IMR-90 (cell line): ENCODE measurements around the gene VEPH1. TPM values are rescaled to one million over a fixed set of nuclear protein-coding genes. Genes with fewer than 3 reads are reported as not detected.
A peak's percentile ranks its signal among the peaks of the same experiment; 100 is the strongest.

Experiments
- ATAC-seq: fragments of 200-7000 bp; cut with Tn5 transposase; 2 replicates; pipeline ENCODE4 v1.9.1; 2020; ENCODE audit warnings: low read depth, mild to moderate bottlenecking, moderate library complexity
- BruUV-seq: library from RNA; stranded (reverse); fragments of 400-500 nt; replicated peaks from 2 replicates; lab custom pipeline; 2021; lab: Mats Ljungman, UMichigan
- CTCF ChIA-PET: fragments of 300-600 bp; formaldehyde crosslinking; extraction: SDS; loops from one replicate; lab custom pipeline; 2021; ENCODE audit warnings: antibody characterized with exemption; lab: Yijun Ruan, JAX
- POLR2A ChIA-PET: fragments of 300-600 bp; sonication (Branson Sonifier 250); formaldehyde crosslinking; loops from one replicate; lab custom pipeline; 2022; ENCODE audit warnings: antibody characterized with exemption; ENCODE audit not compliant: unreplicated experiment; lab: Charles Lee
- DNase-seq: peaks from one replicate; pipeline ENCODE4 v3.0.0; 2013
- H2AFZ ChIP-seq: replicated peaks from 2 replicates; pipeline ENCODE3; 2013; ENCODE audit warnings: low read length, mild to moderate bottlenecking; ENCODE audit not compliant: poor library complexity
- H2AK5ac ChIP-seq: 2 replicates; pipeline ENCODE4 v1.6.1; 2013; ENCODE audit warnings: low read depth, low read length, inconsistent platforms
- H2AK9ac ChIP-seq: replicated peaks from 2 replicates; pipeline ENCODE3; 2013; ENCODE audit warnings: mild to moderate bottlenecking, low read depth, low read length, moderate library complexity; ENCODE audit not compliant: poor library complexity
- H2BK120ac ChIP-seq: 2 replicates; pipeline ENCODE4 v1.6.1; 2013; ENCODE audit warnings: low read depth, low read length, inconsistent platforms
- H2BK15ac ChIP-seq: 3 replicates; pipeline ENCODE4 v1.6.1; 2013; ENCODE audit warnings: low read depth, low read length, inconsistent platforms
- H2BK20ac ChIP-seq: 2 replicates; pipeline ENCODE4 v1.6.1; 2013; ENCODE audit warnings: low read depth, mild to moderate bottlenecking, inconsistent platforms, low read length, moderate library complexity
- H2BK5ac ChIP-seq: 2 replicates; pipeline ENCODE4 v1.6.1; 2013; ENCODE audit warnings: mild to moderate bottlenecking, low read depth, low read length, inconsistent platforms; ENCODE audit not compliant: poor library complexity, severe bottlenecking
- H3K14ac ChIP-seq: replicated peaks from 2 replicates; pipeline ENCODE4 v1.6.1; 2013; ENCODE audit warnings: low read depth, low read length, inconsistent platforms
- H3K18ac ChIP-seq: 2 replicates; pipeline ENCODE4 v1.6.1; 2013; ENCODE audit warnings: low read depth, low read length, control low read depth
- H3K23ac ChIP-seq: 2 replicates; pipeline ENCODE4 v1.6.1; 2013; ENCODE audit warnings: low read depth, low read length, inconsistent platforms
- H3K27ac ChIP-seq: 2 replicates; pipeline ENCODE4 v1.5.1; 2013; ENCODE audit warnings: mild to moderate bottlenecking, control low read depth, low read length; ENCODE audit not compliant: insufficient read depth
- H3K27me3 ChIP-seq: 2 replicates; pipeline ENCODE4 v1.6.1; 2013; ENCODE audit warnings: low read length; ENCODE audit not compliant: control insufficient read depth, insufficient read depth
- H3K36me3 ChIP-seq: 2 replicates; pipeline ENCODE4 v1.6.1; 2013; ENCODE audit warnings: low read length, mixed read lengths; ENCODE audit not compliant: control insufficient read depth, insufficient read depth
- H3K4ac ChIP-seq: 2 replicates; pipeline ENCODE4 v1.6.1; 2013; ENCODE audit warnings: low read depth, low read length, inconsistent platforms
- H3K4me1 ChIP-seq: 2 replicates; pipeline ENCODE4 v1.6.1; 2013; ENCODE audit warnings: low read length, mixed read lengths; ENCODE audit not compliant: control insufficient read depth, insufficient read depth
- H3K4me2 ChIP-seq: 2 replicates; pipeline ENCODE4 v1.6.1; 2013; ENCODE audit warnings: low read depth, mild to moderate bottlenecking, control low read depth, low read length, moderate library complexity
- H3K4me3 ChIP-seq: 2 replicates; pipeline ENCODE4 v1.5.1; 2013; ENCODE audit warnings: low read depth, mild to moderate bottlenecking, control low read depth, low read length, moderate library complexity; ENCODE audit not compliant: insufficient read depth
- H3K56ac ChIP-seq: 2 replicates; pipeline ENCODE4 v1.6.1; 2013; ENCODE audit warnings: low read length, inconsistent platforms; ENCODE audit not compliant: insufficient read depth; ENCODE audit errors: extremely low read depth
- H3K79me1 ChIP-seq, 2 experiments: 2 replicates each; pipeline ENCODE4 v1.6.1; 2013; ENCODE audit warnings: low read length in 2 of 2, inconsistent platforms in 1 of 2, low read depth in 1 of 2
- H3K9ac ChIP-seq: 2 replicates; pipeline ENCODE4 v1.6.1; 2013; ENCODE audit warnings: low read depth, low read length, control low read depth
- H3K9me1 ChIP-seq: 2 replicates; pipeline ENCODE4 v1.6.1; 2013; ENCODE audit warnings: low read length, inconsistent platforms; ENCODE audit not compliant: insufficient read depth
- H3K9me3 ChIP-seq: 2 replicates; pipeline ENCODE4 v1.6.1; 2013; ENCODE audit warnings: low read length; ENCODE audit not compliant: control insufficient read depth, insufficient read depth
- H4K20me1 ChIP-seq: 2 replicates; pipeline ENCODE4 v1.6.1; 2013; ENCODE audit warnings: low read length, inconsistent platforms; ENCODE audit not compliant: insufficient read depth
- H4K5ac ChIP-seq: 2 replicates; pipeline ENCODE4 v1.6.1; 2013; ENCODE audit warnings: mild to moderate bottlenecking, low read depth, low read length, control low read depth
- H4K8ac ChIP-seq, 2 experiments: 2 replicates each; pipeline ENCODE4 v1.6.1; 2013; ENCODE audit warnings: low read depth in 2 of 2, low read length in 2 of 2, control low read depth in 1 of 2, inconsistent platforms in 1 of 2
- H4K91ac ChIP-seq: 2 replicates; pipeline ENCODE4 v1.6.1; 2013; ENCODE audit warnings: low read depth, low read length, inconsistent platforms; ENCODE audit not compliant: insufficient read depth
- BHLHE40 ChIP-seq: fragments of 150-350 bp; IDR thresholded peaks from 2 replicates; pipeline ENCODE4 v1.6.1; 2016; ENCODE audit warnings: mild to moderate bottlenecking, low read depth, low read length
- CEBPB ChIP-seq: IDR thresholded peaks from 2 replicates; pipeline ENCODE4 v1.6.1; 2012; ENCODE audit warnings: low read depth, low read length, improper control_type of control experiment
- CHD1 ChIP-seq: IDR thresholded peaks from 2 replicates; pipeline ENCODE4 v1.6.1; 2012; ENCODE audit warnings: low read depth, low read length, improper control_type of control experiment
- CTCF ChIP-seq: conservative IDR thresholded peaks from 2 replicates; pipeline ENCODE4 v1.5.1; 2012; ENCODE audit warnings: mild to moderate bottlenecking, low read depth, low read length, improper control_type of control experiment
- ELK1 ChIP-seq: fragments of 150-350 bp; IDR thresholded peaks from 2 replicates; pipeline ENCODE4 v1.6.1; 2016; ENCODE audit warnings: low read depth, mild to moderate bottlenecking, low read length, moderate library complexity, borderline replicate concordance
- FOS ChIP-seq: fragments of 150-350 bp; IDR thresholded peaks from 2 replicates; pipeline ENCODE4 v1.6.1; 2016; ENCODE audit warnings: low read depth, low read length
- MAFK ChIP-seq: IDR thresholded peaks from 2 replicates; pipeline ENCODE4 v1.6.1; 2012; ENCODE audit warnings: low read depth, low read length, improper control_type of control experiment
- MAZ ChIP-seq: IDR thresholded peaks from 2 replicates; pipeline ENCODE4 v1.6.1; 2012; ENCODE audit warnings: low read depth, mild to moderate bottlenecking, low read length, improper control_type of control experiment, moderate library complexity, borderline replicate concordance
- MXI1 ChIP-seq: IDR thresholded peaks from 2 replicates; pipeline ENCODE4 v1.6.1; 2012; ENCODE audit warnings: low read depth, mild to moderate bottlenecking, low read length, moderate library complexity, borderline replicate concordance
- POLR2A ChIP-seq: IDR thresholded peaks from 2 replicates; pipeline ENCODE4 v1.6.1; 2012; ENCODE audit warnings: mild to moderate bottlenecking, low read depth, low read length
- RAD21 ChIP-seq: IDR thresholded peaks from 2 replicates; pipeline ENCODE4 v1.6.1; 2012; ENCODE audit warnings: low read length, improper control_type of control experiment
- RCOR1 ChIP-seq: IDR thresholded peaks from 2 replicates; pipeline ENCODE4 v1.6.1; 2012; ENCODE audit warnings: mild to moderate bottlenecking, low read length, improper control_type of control experiment; ENCODE audit not compliant: insufficient replicate concordance
- RFX5 ChIP-seq: IDR thresholded peaks from 2 replicates; pipeline ENCODE4 v1.8.0; 2012; ENCODE audit warnings: low read depth, mild to moderate bottlenecking, low read length, moderate library complexity
- WGBS, 2 experiments: methylation state at CpG; one replicate each; pipeline versions ENCODE4 v1.1.5 to v1.1.7; 2013; ENCODE audit warnings: missing lambda C conversion rate in 2 of 2; ENCODE audit not compliant: insufficient read length in 1 of 2; ENCODE audit errors: extremely low coverage in 2 of 2; 5-methylcytosine and 5-hydroxymethylcytosine counted together
- dilution Hi-C: fragments of 300-500 bp; cut with HindIII; formaldehyde crosslinking; loops from one replicate; pipeline ENCODE4 v1.14.3; 2018; ENCODE audit warnings: low sequenced_read_pairs; ENCODE audit not compliant: unreplicated experiment
- in situ Hi-C: fragments of 300-500 bp; cut with MboI; formaldehyde crosslinking; loops from 3 replicates; pipeline ENCODE4 v1.14.3; 2019; ENCODE audit warnings: low sequenced_read_pairs, inconsistent platforms, mixed read lengths
- intact Hi-C: fragments of 100-400 bp; cut with micrococcal nuclease; formaldehyde crosslinking; loops from 2 replicates; pipeline ENCODE4 v1.10.0; 2022
- polyA plus RNA-seq, 3 experiments: library from polyadenylated mRNA; depleted of rRNA; stranded (reverse); fragments of >200 nt; gene quantifications; 2 replicates each; pipeline ENCODE4 v1.2.3, GENCODE V29; 2012; ENCODE audit warnings: low replicate concordance in 1 of 3
- total RNA-seq: library from RNA; depleted of rRNA; stranded (reverse); fragments of >200 nt; gene quantifications from 2 replicates; pipeline ENCODE4 v1.2.3, GENCODE V29; 2012

The VEPH1 gene
- total and polyA plus RNA-seq, 2 of the 4 experiments (the other 2 are of a cell fraction): 30.5 to 130 TPM

GRCh38 chr3:157436583-157437291 is 66.5 kb downstream of the VEPH1 start, which contains the start of gene PTX3:
Gene PTX3, plus strand, starts transcription at chr3:157436850. Its CDS starts 84 bp downstream, at chr3:157436934.
- H2AK9ac ChIP-seq: peak within 1 kb of the TSS; percentile 86
- CTCF ChIA-PET: interaction anchor here (0.6 to 1.3 kb wide), 4 partner anchors 46 to 506 kb away, joined by 3 to 4 read pairs (median 3); no protein-coding TSS in a partner anchor
- dilution Hi-C loops: no loop called here
- H4K20me1 ChIP-seq: no peaks in the 10 kb centered on the region
- H2AK5ac ChIP-seq: peak within 1 kb of the TSS; percentile 59; the same call in 1 of the 2 replicates
- H2AFZ ChIP-seq: peak within 1 kb of the TSS; percentile 84
- peak within 1 kb of the TSS; percentile 73 for H3K4me2 ChIP-seq
- peak within 1 kb of the TSS; percentile 43 for H2BK5ac ChIP-seq
- POLR2A ChIA-PET: interaction anchor here (0.9 to 1.3 kb wide), 4 partner anchors 28 to 230 kb away, joined by 3 to 18 read pairs (median 4); no protein-coding TSS in a partner anchor
- H3K36me3 ChIP-seq: no peaks in the 10 kb centered on the region
- DNase-seq (peak; percentile 94), ATAC-seq (peak; percentile 72)
- H3K27me3 ChIP-seq: no peaks in the 10 kb centered on the region
- intact Hi-C loops: loop anchor here (1.0 to 2.0 kb wide), 3 partner anchors 74 to 232 kb away; no protein-coding TSS in a partner anchor
- TSS peak; percentile 98 for BruUV-seq
- H4K91ac ChIP-seq: peak within 1 kb of the TSS; percentile 81
- H2BK120ac ChIP-seq: peak within 1 kb of the TSS; percentile 89
- peak; percentile 35; the same call in 1 of the 2 replicates for TF ChIP-seq MAFK
- no peak for TF ChIP-seq BHLHE40
- TF ChIP-seq CHD1: no peak
- peak; percentile 75; the same call in 1 of the 2 replicates for TF ChIP-seq POLR2A
- peak; percentile 96 for TF ChIP-seq CEBPB
- peak; percentile 19; the same call in 1 of the 2 replicates for TF ChIP-seq RAD21
- TF ChIP-seq MXI1: no peak
- no peak for TF ChIP-seq ELK1
- peak; percentile 78; the same call in 1 of the 2 replicates for TF ChIP-seq MAZ
- no peak for TF ChIP-seq CTCF
- no peak for TF ChIP-seq RFX5
- TF ChIP-seq FOS: 0 out of 2 replicates have a peak, but pooled peaks have one; percentile 36
- peak; percentile 71 for TF ChIP-seq RCOR1
- H3K9me3 ChIP-seq: no peaks in the 10 kb centered on the region
- peak within 1 kb of the TSS; percentile 46 for H3K56ac ChIP-seq
- peaks cover 0 to 19% of the 10 kb centered on the region in 2 experiments; a peak in 2 of 4 replicates for H3K79me1 ChIP-seq
- peak within 1 kb of the TSS; percentile 68 for H3K27ac ChIP-seq
- peaks cover 5% of the 10 kb centered on the region; the same call in 1 of the 2 replicates for H3K4me1 ChIP-seq
- H4K8ac ChIP-seq: peak within 1 kb of the TSS in 1 of 2 experiments; percentile 72; a peak in 2 of 4 replicates
- H2BK20ac ChIP-seq: peak within 1 kb of the TSS; percentile 67
- peak within 1 kb of the TSS; percentile 95 for H3K4ac ChIP-seq
- peak within 1 kb of the TSS; percentile 68 for H3K18ac ChIP-seq
- peak within 1 kb of the TSS; percentile 66 for H3K9ac ChIP-seq
- in situ Hi-C loops: no loop called here
- WGBS, 2 experiments: 2% methylated on average over 8 of the region's 15 CpGs; no CpG with 5 or more reads in 1 of the 2 experiments
- H3K14ac ChIP-seq: peak within 1 kb of the TSS; percentile 94
- peak within 1 kb of the TSS; percentile 33; the same call in 1 of the 2 replicates for H4K5ac ChIP-seq
- H3K4me3 ChIP-seq: peak within 1 kb of the TSS; percentile 68
- peak within 1 kb of the TSS; percentile 33; the same call in 1 of the 3 replicates for H2BK15ac ChIP-seq
- no peaks in the 10 kb centered on the region for H3K9me1 ChIP-seq
- peak within 1 kb of the TSS; percentile 93 for H3K23ac ChIP-seq
